ENCODE measurements around the gene ANO7. TPM values are rescaled to one million over a fixed set of nuclear protein-coding genes. Genes with fewer than 3 reads are reported as not detected.

The ANO7 gene
- total RNA-seq, 1 experiment from 2014 or later: 7.7 TPM

DNA sequence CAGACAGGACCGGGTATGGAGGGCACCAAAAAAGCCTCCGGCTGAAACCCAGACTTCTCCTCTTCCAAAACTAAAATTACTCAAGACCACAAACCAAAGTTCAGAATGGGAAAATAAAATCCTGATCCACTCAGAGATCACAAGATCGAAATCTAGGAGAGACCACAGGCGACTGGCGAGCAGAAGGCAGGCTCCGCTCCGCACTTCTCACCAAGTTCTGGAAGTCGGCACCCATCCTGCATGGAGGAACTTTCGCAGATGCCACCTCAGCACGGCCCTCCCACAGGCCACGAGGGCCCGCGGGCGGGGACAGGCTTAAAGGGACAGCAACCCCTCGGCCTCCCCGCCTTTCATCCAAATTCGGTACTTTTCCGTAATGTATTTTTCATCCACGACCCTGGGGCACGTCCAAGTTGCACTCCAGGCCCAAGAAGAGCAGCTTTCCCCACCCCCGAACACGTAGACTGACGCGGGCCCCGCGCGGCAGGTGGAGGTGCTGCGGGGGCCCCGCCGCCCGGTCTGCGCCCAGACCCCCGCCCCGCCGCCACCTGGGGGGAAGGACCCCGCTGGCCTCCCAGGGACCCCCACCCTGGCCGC is 83.3 kb downstream of the ANO7 start:
- Mint-ChIP-seq H3K27ac (ENCODE audit: unreplicated experiment) (peak overlapping the region; percentile 66), H3K36me3 (ENCODE audit: insufficient read depth, unreplicated experiment) (peaks cover 61% of the 10 kb centered on the region), H3K9me3 (ENCODE audit: low read depth, unreplicated experiment) (peaks cover 5% of the 10 kb centered on the region), H3K4me1 (ENCODE audit: low read depth, unreplicated experiment) (peaks cover 45% of the 10 kb centered on the region), H3K4me3 (ENCODE audit: low read depth, unreplicated experiment) (peak overlapping the region; percentile 67), H3K27me3 (ENCODE audit: unreplicated experiment) (no peaks in the 10 kb centered on the region)
- CTCF ChIA-PET: no interaction called here
- intact Hi-C loops (cut with micrococcal nuclease; ENCODE audit: unreplicated experiment): no loop called here
- no peak for TF ChIP-seq CTCF (IDR thresholded peaks at IDR 0.05; ENCODE audit: unreplicated experiment)
- BruUV-seq (replicated peaks): no TSS peak
- peak; percentile 77 for DNase-seq

DNA sequence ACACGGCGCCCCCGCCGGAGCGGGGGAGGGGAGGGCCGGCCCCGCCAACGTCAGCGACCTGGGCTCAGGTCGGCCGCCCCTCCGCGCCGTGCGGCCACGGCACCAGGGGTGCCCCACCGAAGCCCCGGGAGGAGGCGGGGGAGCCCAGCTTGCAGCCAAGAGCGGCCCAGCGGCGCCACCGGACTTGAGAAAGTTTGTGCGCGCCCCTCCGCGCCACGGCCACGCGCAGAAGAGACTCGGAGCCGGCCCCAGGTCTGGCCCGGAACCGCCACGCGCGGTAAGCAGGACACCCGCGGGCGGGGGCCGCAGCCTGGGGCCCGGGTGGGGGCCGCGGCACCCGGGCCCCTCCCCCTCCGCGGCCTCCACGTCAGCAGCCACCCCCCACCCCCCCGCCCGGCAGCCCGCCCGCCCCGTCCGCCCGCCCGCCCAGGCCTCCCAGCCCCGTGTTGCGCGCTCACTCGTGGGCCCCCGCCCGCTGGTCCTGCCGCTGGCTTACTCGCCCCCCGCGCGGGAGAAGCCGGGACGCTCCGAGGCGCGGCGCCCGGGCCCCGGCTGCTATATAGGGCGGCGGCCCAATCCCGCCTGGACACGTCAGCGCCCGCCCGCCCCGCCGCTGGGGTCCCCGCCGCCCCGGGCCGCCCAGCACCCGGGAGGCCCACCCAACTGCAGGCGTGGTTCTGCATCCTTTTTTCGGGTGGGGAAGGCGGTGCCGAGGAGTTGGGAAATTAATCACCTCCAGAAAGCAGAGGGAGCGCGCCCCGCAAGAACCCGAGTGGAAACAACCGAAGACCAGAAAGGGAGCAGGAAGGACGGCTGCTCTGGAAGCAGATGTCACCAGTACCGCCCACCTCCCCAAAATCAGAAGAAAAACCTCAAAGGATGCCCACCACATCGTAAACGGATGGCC is 84.1 kb downstream of the ANO7 start:
- intact Hi-C loops (cut with micrococcal nuclease; ENCODE audit: unreplicated experiment): no loop called here
- Mint-ChIP-seq H3K4me1 (ENCODE audit: low read depth, unreplicated experiment) (peaks cover 45% of the 10 kb centered on the region), H3K9me3 (ENCODE audit: low read depth, unreplicated experiment) (peaks cover 5% of the 10 kb centered on the region), H3K4me3 (ENCODE audit: low read depth, unreplicated experiment) (peak overlapping the region; percentile 67), H3K27ac (ENCODE audit: unreplicated experiment) (peak overlapping the region; percentile 72), H3K27me3 (ENCODE audit: unreplicated experiment) (no peaks in the 10 kb centered on the region), H3K36me3 (ENCODE audit: insufficient read depth, unreplicated experiment) (peaks cover 53% of the 10 kb centered on the region)
- CTCF ChIA-PET: no interaction called here
- BruUV-seq (replicated peaks): no TSS peak
- no peak for TF ChIP-seq CTCF (IDR thresholded peaks at IDR 0.05; ENCODE audit: unreplicated experiment)
- peak; percentile 59 for DNase-seq

GRCh38 chr2:241273210-241274020 is 84.9 kb downstream of the ANO7 start:
- TSS peak; percentile 64 for BruUV-seq (replicated peaks)
- peaks cover 45% of the 10 kb centered on the region for H3K36me3 Mint-ChIP-seq (ENCODE audit: insufficient read depth, unreplicated experiment)
- CTCF ChIA-PET: no interaction called here
- H3K4me3 Mint-ChIP-seq (ENCODE audit: low read depth, unreplicated experiment): peak overlapping the region; percentile 67
- H3K9me3 Mint-ChIP-seq (ENCODE audit: low read depth, unreplicated experiment): peaks cover 5% of the 10 kb centered on the region
- DNase-seq: no peak
- intact Hi-C loops (cut with micrococcal nuclease; ENCODE audit: unreplicated experiment): no loop called here
- H3K27ac Mint-ChIP-seq (ENCODE audit: unreplicated experiment): peak overlapping the region; percentile 72
- no peaks in the 10 kb centered on the region for H3K27me3 Mint-ChIP-seq (ENCODE audit: unreplicated experiment)
- TF ChIP-seq CTCF (IDR thresholded peaks at IDR 0.05; ENCODE audit: unreplicated experiment): no peak
- peaks cover 45% of the 10 kb centered on the region for H3K4me1 Mint-ChIP-seq (ENCODE audit: low read depth, unreplicated experiment)

DNA sequence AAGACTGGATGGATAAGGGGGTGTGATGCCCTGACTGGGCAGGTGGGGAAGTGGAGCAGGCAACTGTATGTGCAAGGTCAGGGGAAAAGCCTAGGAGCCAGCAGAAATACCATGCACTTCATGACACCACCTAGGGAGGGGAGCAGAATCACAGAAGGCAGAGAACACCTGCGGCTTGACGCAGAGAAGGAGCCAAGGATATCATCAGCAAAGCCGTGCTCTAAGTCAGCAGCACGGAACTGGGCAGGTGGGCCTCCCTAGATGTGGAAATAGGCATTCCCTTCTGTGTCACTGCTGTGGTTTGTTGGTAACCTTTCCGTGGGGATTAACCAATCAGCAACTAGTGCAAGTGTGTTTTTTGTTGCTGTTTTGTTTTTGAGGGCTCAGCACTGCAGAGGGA is 85.7 kb downstream of the ANO7 start:
- CTCF ChIA-PET: no interaction called here
- Mint-ChIP-seq H3K9me3 (ENCODE audit: low read depth, unreplicated experiment) (peaks cover 5% of the 10 kb centered on the region), H3K27me3 (ENCODE audit: unreplicated experiment) (no peaks in the 10 kb centered on the region), H3K4me1 (ENCODE audit: low read depth, unreplicated experiment) (peaks cover 43% of the 10 kb centered on the region), H3K27ac (ENCODE audit: unreplicated experiment) (peak overlapping the region; percentile 10), H3K36me3 (ENCODE audit: insufficient read depth, unreplicated experiment) (peaks cover 38% of the 10 kb centered on the region), H3K4me3 (ENCODE audit: low read depth, unreplicated experiment) (no peak overlapping the region)
- intact Hi-C loops (cut with micrococcal nuclease; ENCODE audit: unreplicated experiment): no loop called here
- no TSS peak for BruUV-seq (replicated peaks)
- TF ChIP-seq CTCF (IDR thresholded peaks at IDR 0.05; ENCODE audit: unreplicated experiment): no peak
- DNase-seq: no peak

Data from Calu3 (cell line).